Ovary (tissue), 9 donors: ENCODE results near the gene ELAC2. TPM values are rescaled to one million over a fixed set of nuclear protein-coding genes. Genes with fewer than 3 reads are reported as not detected.

Source experiments
- DNase-seq, 5 donors: peaks; one replicate each; pipeline ENCODE4 v3.0.0-alpha.2; 2019 to 2020
- H3K27ac ChIP-seq, 2 donors: fragments of 200-600 bp; one replicate each; pipeline versions ENCODE4 v1.5.1 to v1.8.0; 2019 to 2022
- H3K27me3 ChIP-seq: fragments of 200-600 bp; one replicate; pipeline ENCODE4 v1.8.0; 2022
- H3K36me3 ChIP-seq: fragments of 200-600 bp; sonication (generic); one replicate; pipeline ENCODE4 v1.5.1; 2019
- H3K4me1 ChIP-seq: one replicate; pipeline ENCODE4 v1.8.1; 2013; ENCODE audit warnings: mild to moderate bottlenecking, moderate library complexity; ENCODE audit not compliant: insufficient read depth
- H3K4me3 ChIP-seq: fragments of 200-600 bp; sonication (generic); one replicate; pipeline ENCODE4 v1.5.1; 2017
- H3K9me3 ChIP-seq, 2 donors: fragments of 200-600 bp in 1 of 2; sonication (generic) in 1 of 2; one replicate each; pipeline versions ENCODE4 v1.5.1 to v1.8.1; 2013 to 2019; ENCODE audit warnings: mild to moderate bottlenecking in 1 of 2, moderate library complexity in 1 of 2
- EP300 ChIP-seq: sonication (generic); formaldehyde crosslinking; IDR thresholded peaks from one replicate; pipeline ENCODE4 v1.6.1; 2017; ENCODE audit warnings: antibody characterized with exemption
- POLR2A ChIP-seq: fragments of 450-650 bp; IDR thresholded peaks from one replicate; pipeline ENCODE4 v1.6.1; 2017; ENCODE audit warnings: antibody characterized with exemption, mild to moderate bottlenecking, moderate library complexity
- WGBS, 3 donors: extraction: QIAGEN DNeasy Blood & Tissue Kit in 1 of 3; methylation state at CpG; one replicate each; pipeline versions ENCODE4 v1.1.5 to v1.1.7; 2013 to 2017; 5-methylcytosine and 5-hydroxymethylcytosine counted together
- intact Hi-C, 4 donors: fragments of 100-400 bp; cut with DNase I; formaldehyde crosslinking; loops; one replicate each; pipeline versions ENCODE4 v1.11.0 to v1.15.1; 2022 to 2023
- polyA plus RNA-seq, 2 donors: library from polyadenylated mRNA; stranded (reverse); fragments of 200-250 nt in 1 of 2; fragments of 350-450 nt in 1 of 2; fragmentation: Illumina TruSeq in 1 of 2; extraction: RNeasy Lipid Tissue Mini Kit (QIAGEN cat#74804) in 1 of 2; gene quantifications; one replicate each; pipeline ENCODE4 v1.2.3, GENCODE V29; 2013 to 2014
- total RNA-seq, 7 donors: library from RNA; depleted of rRNA in 2 of 7; stranded (reverse); fragments of >200 nt in 2 of 7; fragmentation: NEBNext Ultra II Directional in 3 of 7; extraction: Animal tissue kit (Norgen Biotek cat#: 25700) in 3 of 7; gene quantifications; one replicate each; pipeline versions ENCODE4 v1.1.0 to v1.2.4, GENCODE V29; 2016 to 2023
- TF ChIP-seq, protein P1 (sequence below), 3 donors: fragments of 450-650 bp in 2 of 3; fragments of 200-600 bp in 1 of 3; IDR thresholded peaks; one replicate each; pipeline versions ENCODE4 v1.5.1 to v1.8.0; 2016 to 2022; ENCODE audit warnings: antibody characterized with exemption in 3 of 3, mild to moderate bottlenecking in 1 of 3
- donor health status: DM: no; HTN: no; CAD: no; lungs with moderate emphysema.
- donor health status: DM: no; HTN: no; CAD: no.
- donor health status: Bipolar disorder and iron deficiency.
- donor health status: DM: yes; HTN: yes; CAD: no.
- donor health status: DM: no; HTN: no; CAD: no.
- donor health status: DM: yes; HTN: yes; CAD: no.

Gene ELAC2
- total and polyA plus RNA-seq, 9 donors = 24.5 to 83.2 (median 38.4) TPM

DNA sequence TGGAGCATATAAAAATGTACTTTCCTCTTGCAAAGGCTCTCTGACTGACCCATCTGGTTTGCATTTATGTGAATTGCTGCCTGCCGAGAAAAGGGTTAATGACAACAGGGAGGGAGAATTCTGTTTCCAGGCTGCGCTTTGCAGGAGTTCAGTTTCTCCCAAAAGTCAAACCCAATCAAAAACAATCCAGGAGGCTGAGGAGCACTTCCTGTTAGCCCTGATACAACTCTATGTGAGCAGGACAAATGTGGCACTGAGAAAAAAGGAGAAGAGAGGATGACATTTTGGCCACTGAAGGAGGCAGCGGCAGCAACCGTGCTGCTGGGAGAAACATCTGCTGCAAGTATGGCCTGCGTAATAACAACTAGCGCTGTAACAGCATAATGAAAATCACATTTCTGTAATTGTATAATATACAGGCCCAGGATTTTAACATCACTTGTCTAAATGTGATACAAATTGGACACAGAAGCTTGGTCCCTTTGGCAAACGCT is 26.8 kb upstream of the ELAC2 start:
- Histone ChIP-seq H3K27me3 (no peaks in the 10 kb centered on the region), H3K36me3 (no peaks in the 10 kb centered on the region), H3K27ac (no peak overlapping the region), H3K9me3 (no peaks in the 10 kb centered on the region), H3K4me1 (no peaks in the 10 kb centered on the region), H3K4me3 (no peak overlapping the region)
- TF ChIP-seq, protein P1, sequence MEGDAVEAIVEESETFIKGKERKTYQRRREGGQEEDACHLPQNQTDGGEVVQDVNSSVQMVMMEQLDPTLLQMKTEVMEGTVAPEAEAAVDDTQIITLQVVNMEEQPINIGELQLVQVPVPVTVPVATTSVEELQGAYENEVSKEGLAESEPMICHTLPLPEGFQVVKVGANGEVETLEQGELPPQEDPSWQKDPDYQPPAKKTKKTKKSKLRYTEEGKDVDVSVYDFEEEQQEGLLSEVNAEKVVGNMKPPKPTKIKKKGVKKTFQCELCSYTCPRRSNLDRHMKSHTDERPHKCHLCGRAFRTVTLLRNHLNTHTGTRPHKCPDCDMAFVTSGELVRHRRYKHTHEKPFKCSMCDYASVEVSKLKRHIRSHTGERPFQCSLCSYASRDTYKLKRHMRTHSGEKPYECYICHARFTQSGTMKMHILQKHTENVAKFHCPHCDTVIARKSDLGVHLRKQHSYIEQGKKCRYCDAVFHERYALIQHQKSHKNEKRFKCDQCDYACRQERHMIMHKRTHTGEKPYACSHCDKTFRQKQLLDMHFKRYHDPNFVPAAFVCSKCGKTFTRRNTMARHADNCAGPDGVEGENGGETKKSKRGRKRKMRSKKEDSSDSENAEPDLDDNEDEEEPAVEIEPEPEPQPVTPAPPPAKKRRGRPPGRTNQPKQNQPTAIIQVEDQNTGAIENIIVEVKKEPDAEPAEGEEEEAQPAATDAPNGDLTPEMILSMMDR (IDR thresholded peaks at IDR 0.05) = no peak
- TF ChIP-seq EP300 (no peak), POLR2A (no peak)
- no peak for DNase-seq
- 27 to 32% (median 32%) methylated on average over 7 of the region's 7 CpGs for WGBS, 3 donors
- intact Hi-C loops = no loop called here

DNA sequence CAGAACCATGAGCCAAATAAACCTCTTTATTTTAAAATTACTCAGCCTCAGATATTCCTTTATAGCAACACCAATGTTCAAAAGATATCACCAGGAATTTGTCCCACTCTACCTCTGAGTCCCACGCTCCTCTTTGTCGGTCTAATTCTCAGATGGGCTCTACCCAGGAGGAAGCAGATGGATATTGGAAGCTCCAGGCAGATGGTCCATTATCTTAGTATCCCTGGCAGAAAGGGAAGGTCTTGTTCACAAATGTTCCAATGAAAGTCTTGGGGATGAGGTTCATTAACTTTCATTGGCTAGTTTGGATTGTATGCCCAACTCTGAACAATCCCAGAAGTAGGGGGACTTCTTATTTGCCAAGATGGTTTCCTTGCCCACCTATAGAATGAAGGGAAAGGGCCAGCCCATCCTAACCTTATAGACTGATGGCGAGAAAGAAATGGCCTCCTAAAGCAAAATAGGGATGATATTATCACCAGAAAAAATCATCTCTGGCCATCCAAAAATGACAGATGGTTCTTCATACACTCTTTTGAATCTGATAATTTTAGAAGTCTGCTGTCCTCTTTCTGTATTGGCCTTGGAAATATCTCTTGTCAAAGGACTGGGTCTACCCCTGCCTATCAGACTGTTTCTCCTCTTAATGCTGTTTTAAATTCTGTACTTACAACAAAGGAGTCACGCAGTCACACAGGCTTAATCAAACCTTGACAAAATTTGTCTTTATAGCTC is 21.3 kb upstream of the ELAC2 start:
- H3K27ac ChIP-seq = no peak overlapping the region
- intact Hi-C loops = no loop called here
- WGBS, 3 donors = 78 to 91% (median 90%) methylated on average over 4 of the region's 4 CpGs

DNA sequence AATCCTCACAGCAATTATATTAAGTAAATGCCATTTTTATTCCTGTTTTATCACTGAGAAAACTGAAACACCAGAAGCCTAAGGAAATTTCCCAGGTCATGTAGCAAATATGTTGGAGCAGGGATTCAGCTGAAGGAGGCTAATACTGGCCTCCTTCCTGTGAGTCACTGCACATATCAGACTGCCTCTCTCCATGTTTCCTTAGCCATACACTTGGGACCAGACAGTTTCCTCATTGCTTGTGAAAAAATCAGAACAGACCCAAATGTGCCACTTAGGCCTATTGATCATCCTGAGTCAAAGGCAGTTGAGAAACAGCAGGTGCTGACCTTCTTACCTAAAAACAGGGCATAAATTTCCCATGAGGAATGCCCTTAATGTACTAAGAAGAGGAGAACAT is 18.9 kb upstream of the ELAC2 start:
- Histone ChIP-seq H3K4me1 (no peaks in the 10 kb centered on the region), H3K4me3 (no peak overlapping the region), H3K36me3 (no peaks in the 10 kb centered on the region), H3K27ac (no peak overlapping the region), H3K9me3 (no peaks in the 10 kb centered on the region), H3K27me3 (no peaks in the 10 kb centered on the region)
- TF ChIP-seq, protein P1 (IDR thresholded peaks at IDR 0.05) = no peak
- no peak for TF ChIP-seq EP300
- no peak for TF ChIP-seq POLR2A
- intact Hi-C loops = no loop called here
- DNase-seq = no peak

More for the DNA sequence above, 21.3 kb upstream of the ELAC2 start:
- Histone ChIP-seq H3K4me3 (no peak overlapping the region), H3K4me1 (no peaks in the 10 kb centered on the region), H3K27me3 (no peaks in the 10 kb centered on the region), H3K36me3 (no peaks in the 10 kb centered on the region), H3K9me3 (no peaks in the 10 kb centered on the region)
- DNase-seq = no peak
- TF ChIP-seq, protein P1 (IDR thresholded peaks at IDR 0.05) = no peak
- TF ChIP-seq EP300 (no peak), POLR2A (no peak)

DNA sequence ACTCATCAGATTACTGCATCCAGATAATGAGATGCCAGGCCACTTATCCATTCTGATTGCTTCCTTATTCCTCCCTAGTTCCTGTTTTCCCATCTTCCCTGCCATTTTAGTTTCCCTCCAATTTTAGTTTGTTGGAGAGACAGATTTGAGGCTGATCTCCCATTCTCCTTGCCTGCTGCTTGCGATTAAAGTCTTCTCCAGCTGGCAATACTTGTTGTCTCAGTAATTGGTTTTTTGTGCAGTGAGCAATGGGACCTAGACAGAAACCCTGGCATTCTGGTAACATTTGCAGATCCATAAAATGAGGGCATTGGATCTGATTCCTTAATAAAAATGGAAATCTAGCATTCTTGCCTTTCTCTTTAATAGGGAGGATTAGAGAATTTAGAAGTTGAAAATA is 17.6 kb upstream of the ELAC2 start:
- Histone ChIP-seq H3K4me1 (no peaks in the 10 kb centered on the region), H3K4me3 (no peak overlapping the region), H3K9me3 (no peaks in the 10 kb centered on the region), H3K36me3 (no peaks in the 10 kb centered on the region), H3K27me3 (no peaks in the 10 kb centered on the region), H3K27ac (no peak overlapping the region)
- 95 to 97% (median 97%) methylated on average over 1 of the region's 1 CpG for WGBS, 3 donors
- DNase-seq = no peak
- intact Hi-C loops = loop anchor here in 1 of 4 donors (2.0 kb wide), 1 partner anchor 75 kb away; no protein-coding TSS in a partner anchor
- TF ChIP-seq, protein P1 (IDR thresholded peaks at IDR 0.05) = no peak
- TF ChIP-seq POLR2A (no peak), EP300 (no peak)
